PC-3 (cell line): ENCODE results near the gene SSBP2. TPM values are rescaled to one million over a fixed set of nuclear protein-coding genes. Genes with fewer than 3 reads are reported as not detected.

Source experiments
- ATAC-seq: fragments of 200-7000 bp; cut with Tn5 transposase; 2 replicates; pipeline ENCODE4 v1.9.1; 2020; ENCODE audit warnings: mild to moderate bottlenecking, moderate library complexity
- BruUV-seq: library from RNA; stranded (reverse); fragments of 400-500 nt; replicated peaks from 2 replicates; lab custom pipeline; 2021; lab: Mats Ljungman, UMichigan
- CTCF ChIA-PET: fragments of 300-600 bp; sonication (Branson Sonifier 250); formaldehyde crosslinking; loops from one replicate; lab custom pipeline; 2022; ENCODE audit warnings: antibody characterized with exemption; lab: Charles Lee
- POLR2A ChIA-PET: fragments of 300-600 bp; sonication (Branson Sonifier 250); formaldehyde crosslinking; loops from one replicate; lab custom pipeline; 2022; ENCODE audit warnings: antibody characterized with exemption; ENCODE audit not compliant: unreplicated experiment; lab: Charles Lee
- DNase-seq: peaks from one replicate; pipeline ENCODE4 v3.0.0-alpha.2; 2015
- H2AFZ ChIP-seq: fragments of 300-600 bp; sonication (generic); 2 replicates; pipeline ENCODE4 v1.6.0; 2016; ENCODE audit warnings: antibody characterized with exemption, low read length
- H3F3A ChIP-seq: fragments of 300-600 bp; sonication (generic); one replicate; pipeline ENCODE4 v1.6.0; 2017; ENCODE audit warnings: antibody characterized with exemption, low read length, control low read depth, mild to moderate bottlenecking; ENCODE audit not compliant: unreplicated experiment
- H3K27ac ChIP-seq: fragments of 300-600 bp; sonication (generic); 2 replicates; pipeline ENCODE4 v1.5.1; 2016; ENCODE audit warnings: mild to moderate bottlenecking, low read length
- H3K27me3 ChIP-seq: fragments of 300-600 bp; sonication (generic); 2 replicates; pipeline ENCODE4 v1.6.1; 2016; ENCODE audit warnings: low read length, mixed read lengths
- H3K36me3 ChIP-seq: fragments of 300-600 bp; sonication (generic); 2 replicates; pipeline ENCODE4 v1.6.1; 2016; ENCODE audit warnings: low read depth, mixed run types, low read length, mixed read lengths
- H3K4me1 ChIP-seq: fragments of 300-600 bp; sonication (generic); 2 replicates; pipeline ENCODE4 v1.5.1; 2016; ENCODE audit warnings: low read length; ENCODE audit not compliant: insufficient read depth
- H3K4me2 ChIP-seq: fragments of 300-600 bp; sonication (generic); 2 replicates; pipeline ENCODE4 v1.6.0; 2016; ENCODE audit warnings: low read length
- H3K4me3 ChIP-seq: fragments of 300-600 bp; sonication (generic); 2 replicates; pipeline ENCODE4 v1.5.1; 2016; ENCODE audit warnings: mild to moderate bottlenecking, low read length, mixed read lengths
- H3K79me2 ChIP-seq: fragments of 300-600 bp; sonication (generic); 2 replicates; pipeline ENCODE4 v1.6.1; 2017; ENCODE audit warnings: low read length, mixed read lengths
- H3K9ac ChIP-seq: fragments of 300-600 bp; sonication (generic); 2 replicates; pipeline ENCODE4 v1.6.0; 2016; ENCODE audit warnings: mild to moderate bottlenecking, low read length
- H3K9me2 ChIP-seq: fragments of 300-600 bp; sonication (generic); replicated peaks from 2 replicates; pipeline ENCODE4 v1.6.1; 2016; ENCODE audit warnings: mixed run types, low read length, mixed read lengths
- H3K9me3 ChIP-seq: fragments of 300-600 bp; sonication (generic); 2 replicates; pipeline ENCODE4 v1.6.1; 2016; ENCODE audit warnings: low read length, mixed read lengths
- H4K20me1 ChIP-seq: fragments of 300-600 bp; sonication (generic); 2 replicates; pipeline ENCODE4 v1.6.1; 2016; ENCODE audit warnings: low read length, mixed read lengths
- EZH2 ChIP-seq: fragments of 300-600 bp; sonication (generic); IDR thresholded peaks from one replicate; pipeline ENCODE4 v1.6.1; 2017; ENCODE audit warnings: antibody characterized with exemption, mild to moderate bottlenecking, low read length; ENCODE audit not compliant: unreplicated experiment
- EZH2phosphoT487 ChIP-seq: fragments of 300-600 bp; sonication (generic); IDR thresholded peaks from 2 replicates; pipeline ENCODE4 v1.6.1; 2018; ENCODE audit warnings: mild to moderate bottlenecking, antibody characterized with exemption, low read length, borderline replicate concordance
- intact Hi-C: fragments of 100-400 bp; cut with micrococcal nuclease; formaldehyde crosslinking; loops from 2 replicates; pipeline ENCODE4 v1.9.0; 2023
- total RNA-seq: library from RNA; depleted of rRNA; stranded (reverse); fragments of >200 nt; gene quantifications from 2 replicates; pipeline ENCODE4 v1.2.3, GENCODE V29; 2014
- TF ChIP-seq, protein P1 (sequence below): fragments of 300-600 bp; sonication (generic); conservative IDR thresholded peaks from 2 replicates; pipeline ENCODE4 v1.5.1; 2017; ENCODE audit warnings: antibody characterized with exemption, low read depth, mild to moderate bottlenecking, low read length

Gene SSBP2
- total RNA-seq, 1 experiment from 2014 or later, result 5.8 TPM

DNA sequence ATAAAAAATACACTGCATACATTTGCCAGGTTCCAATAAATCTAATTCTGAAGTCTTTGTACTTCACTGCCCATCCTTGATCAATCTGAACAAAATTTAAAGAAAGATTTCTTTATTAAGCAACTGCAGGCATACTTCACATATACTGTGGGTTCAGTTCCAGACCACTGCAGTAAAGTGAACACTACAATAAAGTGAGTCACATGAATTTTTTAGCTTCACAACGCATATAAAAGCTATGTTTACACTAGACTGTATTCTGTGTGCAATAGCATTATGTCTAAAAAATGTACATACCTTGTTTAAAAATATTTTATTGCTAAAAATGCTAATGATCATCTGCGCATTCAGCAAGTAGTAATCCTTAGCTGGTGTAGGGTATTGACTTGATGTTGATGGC, 52.1 kb downstream of the SSBP2 start:
- CTCF ChIA-PET, result no interaction called here

DNA sequence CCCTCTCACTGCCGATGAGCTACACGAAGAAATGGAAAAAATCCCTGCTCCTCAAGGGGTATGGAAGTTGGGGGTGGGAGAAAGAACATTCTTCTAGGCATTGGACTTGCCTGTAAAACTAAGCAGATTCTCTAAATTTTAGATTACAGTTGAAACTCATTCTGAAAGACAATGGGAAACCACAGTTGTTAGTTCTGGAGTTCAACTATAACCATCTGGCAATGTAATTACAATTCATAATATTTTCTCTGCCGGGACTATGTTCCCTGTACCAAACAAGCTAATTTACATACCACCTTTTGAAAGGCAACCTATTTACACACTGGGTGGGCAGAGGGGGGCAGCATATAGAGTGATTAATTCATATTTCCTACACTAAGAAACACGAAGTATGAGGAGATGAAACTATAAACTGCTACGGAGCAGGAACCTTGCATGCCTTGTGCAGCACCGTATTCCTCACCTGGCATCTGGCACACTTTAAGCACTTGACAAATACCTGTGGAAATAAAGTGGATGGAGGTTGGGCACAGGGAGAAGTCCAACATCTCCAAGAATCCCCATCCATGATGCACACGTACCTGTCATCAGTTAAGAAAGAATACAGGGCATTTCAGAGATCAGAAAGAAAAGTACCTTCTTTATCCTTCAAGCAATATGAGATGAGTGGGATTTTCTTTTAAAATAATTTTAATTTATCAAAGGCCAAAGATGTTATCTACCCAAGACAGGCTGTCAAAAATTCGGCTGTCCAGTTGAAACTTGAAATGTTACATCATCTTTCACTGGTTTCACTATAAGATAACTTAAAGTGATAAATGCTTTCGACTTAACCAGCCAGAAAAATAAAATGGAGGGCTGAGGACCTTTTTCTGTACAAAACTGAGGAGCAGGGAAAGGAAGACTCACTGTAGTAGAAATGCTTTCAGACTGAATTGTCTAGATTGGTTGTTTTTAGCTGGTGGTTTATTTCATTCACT, 54.2 kb downstream of the SSBP2 start:
- ATAC-seq, result no peak
- Histone ChIP-seq H3K27me3 (no peaks in the 10 kb centered on the region), H3K36me3 (no peaks in the 10 kb centered on the region), H3K4me2 (no peak overlapping the region), H3K79me2 (no peaks in the 10 kb centered on the region), H3K4me3 (no peak overlapping the region), H4K20me1 (no peaks in the 10 kb centered on the region), H3K27ac (no peak overlapping the region), H3F3A (no peaks in the 10 kb centered on the region), H3K9me3 (no peaks in the 10 kb centered on the region), H3K9me2 (no peaks in the 10 kb centered on the region), H3K9ac (no peak overlapping the region), H3K4me1 (peaks cover 7% of the 10 kb centered on the region), H2AFZ (no peak overlapping the region)
- intact Hi-C loops, result no loop called here
- no TSS peak for BruUV-seq
- ChIA-PET CTCF (no interaction called here), POLR2A (no interaction called here)
- DNase-seq, result no peak
- TF ChIP-seq EZH2phosphoT487 (no peak), EZH2 (no peak)
- TF ChIP-seq, protein P1, sequence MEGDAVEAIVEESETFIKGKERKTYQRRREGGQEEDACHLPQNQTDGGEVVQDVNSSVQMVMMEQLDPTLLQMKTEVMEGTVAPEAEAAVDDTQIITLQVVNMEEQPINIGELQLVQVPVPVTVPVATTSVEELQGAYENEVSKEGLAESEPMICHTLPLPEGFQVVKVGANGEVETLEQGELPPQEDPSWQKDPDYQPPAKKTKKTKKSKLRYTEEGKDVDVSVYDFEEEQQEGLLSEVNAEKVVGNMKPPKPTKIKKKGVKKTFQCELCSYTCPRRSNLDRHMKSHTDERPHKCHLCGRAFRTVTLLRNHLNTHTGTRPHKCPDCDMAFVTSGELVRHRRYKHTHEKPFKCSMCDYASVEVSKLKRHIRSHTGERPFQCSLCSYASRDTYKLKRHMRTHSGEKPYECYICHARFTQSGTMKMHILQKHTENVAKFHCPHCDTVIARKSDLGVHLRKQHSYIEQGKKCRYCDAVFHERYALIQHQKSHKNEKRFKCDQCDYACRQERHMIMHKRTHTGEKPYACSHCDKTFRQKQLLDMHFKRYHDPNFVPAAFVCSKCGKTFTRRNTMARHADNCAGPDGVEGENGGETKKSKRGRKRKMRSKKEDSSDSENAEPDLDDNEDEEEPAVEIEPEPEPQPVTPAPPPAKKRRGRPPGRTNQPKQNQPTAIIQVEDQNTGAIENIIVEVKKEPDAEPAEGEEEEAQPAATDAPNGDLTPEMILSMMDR, result no peak

More for the DNA sequence above, 52.1 kb downstream of the SSBP2 start:
- H3K4me1 ChIP-seq, result peaks cover 7% of the 10 kb centered on the region
- H3K79me2 ChIP-seq, result no peaks in the 10 kb centered on the region
- no peak overlapping the region for H3K9ac ChIP-seq
- no peaks in the 10 kb centered on the region for H3K27me3 ChIP-seq
- no peak overlapping the region for H3K4me3 ChIP-seq
- no peaks in the 10 kb centered on the region for H4K20me1 ChIP-seq
- no TSS peak for BruUV-seq
- intact Hi-C loops, result no loop called here
- no peaks in the 10 kb centered on the region for H3K36me3 ChIP-seq
- H2AFZ ChIP-seq, result no peak overlapping the region
- H3K9me2 ChIP-seq, result no peaks in the 10 kb centered on the region
- ATAC-seq (peak; percentile 100), DNase-seq (peak; percentile 63)
- TF ChIP-seq EZH2 (no peak), EZH2phosphoT487 (no peak)
- TF ChIP-seq, protein P1, result no peak
- POLR2A ChIA-PET, result no interaction called here
- H3K4me2 ChIP-seq, result no peak overlapping the region
- no peak overlapping the region for H3K27ac ChIP-seq
- no peaks in the 10 kb centered on the region for H3F3A ChIP-seq
- H3K9me3 ChIP-seq, result no peaks in the 10 kb centered on the region

DNA sequence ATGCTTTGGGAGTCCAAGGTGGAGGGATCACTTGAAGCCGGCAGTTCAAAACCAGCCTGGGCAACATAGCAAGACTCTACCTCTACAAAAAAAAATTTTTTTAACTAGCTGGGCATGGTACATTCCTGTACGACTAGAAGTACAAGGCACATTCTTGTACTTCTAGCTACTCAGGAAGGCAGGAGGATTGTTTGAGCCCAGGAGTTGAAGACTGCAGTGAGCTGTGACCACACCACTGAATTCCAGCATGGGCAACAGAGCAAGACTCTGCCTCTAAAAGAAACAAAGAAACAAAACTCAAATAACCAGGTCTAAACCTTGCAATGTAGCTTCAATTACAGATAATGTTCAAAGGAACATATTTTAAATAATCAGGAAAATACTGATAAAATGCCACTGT, 56.2 kb downstream of the SSBP2 start:
- CTCF ChIA-PET, result no interaction called here
- H3K4me2 ChIP-seq, result no peak overlapping the region
- H2AFZ ChIP-seq, result no peak overlapping the region
- POLR2A ChIA-PET, result interaction anchor here (0.6 kb wide), 1 partner anchor 496 kb away, joined by 3 read pairs; no protein-coding TSS in a partner anchor
- no peaks in the 10 kb centered on the region for H3K9me2 ChIP-seq
- H3K9ac ChIP-seq, result no peak overlapping the region
- H3F3A ChIP-seq, result no peaks in the 10 kb centered on the region
- H3K4me3 ChIP-seq, result no peak overlapping the region
- no peak for DNase-seq
- no peaks in the 10 kb centered on the region for H4K20me1 ChIP-seq
- H3K9me3 ChIP-seq, result no peaks in the 10 kb centered on the region
- H3K27ac ChIP-seq, result no peak overlapping the region
- intact Hi-C loops, result no loop called here
- H3K4me1 ChIP-seq, result peaks cover 7% of the 10 kb centered on the region
- ATAC-seq, result no peak
- no peaks in the 10 kb centered on the region for H3K27me3 ChIP-seq
- no TSS peak for BruUV-seq
- no peaks in the 10 kb centered on the region for H3K79me2 ChIP-seq
- no peaks in the 10 kb centered on the region for H3K36me3 ChIP-seq
- TF ChIP-seq EZH2phosphoT487, result no peak
- TF ChIP-seq EZH2, result no peak
- TF ChIP-seq, protein P1, result no peak
